CD4-positive, alpha-beta memory T cell (primary cell): ENCODE measurements around the gene PUM1. TPM values are rescaled to one million over a fixed set of nuclear protein-coding genes. Genes with fewer than 3 reads are reported as not detected.
"Not testable (repeated sequence)": the region's sequence is repeated elsewhere in the genome, so short reads cannot be mapped to it uniquely, and the experiment has no call there.

ENCODE experiments used
- CTCF ChIA-PET: fragments of 350-600 bp; sonication (Branson Sonifier 250); formaldehyde crosslinking; loops from one replicate; lab custom pipeline; 2021; ENCODE audit warnings: inconsistent platforms; ENCODE audit not compliant: partially characterized antibody; lab: Charles Lee
- POLR2A ChIA-PET: fragments of 350-600 bp; sonication (Branson Sonifier 250); formaldehyde crosslinking; loops from one replicate; lab custom pipeline; 2021; ENCODE audit not compliant: partially characterized antibody; lab: Charles Lee
- DNase-seq, 5 donors: peaks; one replicate each; pipeline versions ENCODE4 v3.0.0 to v3.0.0-alpha.2; 2020 to 2022; ENCODE audit warnings: mixed read lengths in 1 of 5
- H3K27ac ChIP-seq: one replicate; pipeline ENCODE4 v1.7.0; 2013; ENCODE audit warnings: low read depth, low read length
- H3K27me3 ChIP-seq: 2 replicates; pipeline ENCODE4 v1.7.0; 2013; ENCODE audit warnings: mild to moderate bottlenecking, low read length, moderate library complexity; ENCODE audit not compliant: insufficient read depth
- H3K36me3 ChIP-seq: 2 replicates; pipeline ENCODE4 v1.7.0; 2013; ENCODE audit warnings: mild to moderate bottlenecking, low read length, moderate library complexity; ENCODE audit not compliant: insufficient read depth
- H3K4me1 ChIP-seq: 2 replicates; pipeline ENCODE4 v1.7.0; 2013; ENCODE audit warnings: mild to moderate bottlenecking, low read length, moderate library complexity; ENCODE audit not compliant: insufficient read depth
- H3K4me3 ChIP-seq, 2 donors: one replicate each; pipeline ENCODE4 v1.7.0; 2013; ENCODE audit warnings: low read length in 2 of 2, mild to moderate bottlenecking in 1 of 2
- H3K9me3 ChIP-seq, 2 donors: one replicate each; pipeline ENCODE4 v1.7.0; 2013; ENCODE audit warnings: low read length in 2 of 2, control low read depth in 1 of 2; ENCODE audit not compliant: control insufficient read depth in 1 of 2
- H3K27ac Mint-ChIP-seq, 7 donors: one replicate each; pipeline ENCODE4 v1.8.0; 2020 to 2021; ENCODE audit warnings: mixed read lengths in 7 of 7, mild to moderate bottlenecking in 6 of 7, inconsistent platforms in 3 of 7, moderate library complexity in 3 of 7
- H3K27me3 Mint-ChIP-seq, 2 donors: one replicate each; pipeline ENCODE4 v1.8.0; 2020 to 2021; ENCODE audit warnings: mixed read lengths in 2 of 2
- H3K36me3 Mint-ChIP-seq, 2 donors: one replicate each; pipeline ENCODE4 v1.8.0; 2020 to 2021; ENCODE audit warnings: mixed read lengths in 2 of 2, inconsistent platforms in 1 of 2, mild to moderate bottlenecking in 1 of 2
- H3K4me1 Mint-ChIP-seq, 4 donors: one replicate each; pipeline ENCODE4 v1.8.0; 2020 to 2021; ENCODE audit warnings: mixed read lengths in 4 of 4, mild to moderate bottlenecking in 1 of 4
- H3K4me3 Mint-ChIP-seq, 8 donors: one replicate each; pipeline ENCODE4 v1.8.0; 2020 to 2021; ENCODE audit warnings: mixed read lengths in 8 of 8, mild to moderate bottlenecking in 7 of 8, moderate library complexity in 6 of 8, inconsistent platforms in 3 of 8
- H3K9me3 Mint-ChIP-seq, 8 donors: one replicate each; pipeline ENCODE4 v1.8.0; 2020 to 2021; ENCODE audit warnings: mixed read lengths in 8 of 8, mild to moderate bottlenecking in 5 of 8, inconsistent platforms in 3 of 8, moderate library complexity in 1 of 8
- intact Hi-C: fragments of 100-400 bp; cut with micrococcal nuclease; formaldehyde crosslinking; loops from one replicate; pipeline ENCODE4 v1.15.1; 2023
- polyA plus RNA-seq, 2 donors: library from polyadenylated mRNA; unstranded; fragments of 300-500 nt; fragmentation: Illumina TruSeq; gene quantifications; one replicate each; pipeline ENCODE4 v1.2.3, GENCODE V29; 2021
- total RNA-seq, 2 experiments: library from RNA; stranded (reverse); gene quantifications; one replicate each; pipeline ENCODE4 v1.2.3, GENCODE V29; 2021

Gene PUM1
- total and polyA plus RNA-seq, 4 experiments from 2014 or later: 126 to 164 (median 138) TPM

GRCh38 chr1:31105646-31106045 lies 40.1 kb upstream of the PUM1 start:
- ChIA-PET POLR2A (no interaction called here), CTCF (interaction anchor here (0.6 kb wide), 1 partner anchor 193 kb away, joined by 3 read pairs; no protein-coding TSS in a partner anchor)
- Mint-ChIP-seq H3K27ac (no peak overlapping the region), H3K9me3 (no peaks in the 10 kb centered on the region), H3K36me3 (no peaks in the 10 kb centered on the region), H3K4me3 (no peak overlapping the region), H3K27me3 (peaks cover 2% of the 10 kb centered on the region in 2 donors), H3K4me1 (no peaks in the 10 kb centered on the region)
- DNase-seq: no peak
- no peaks in the 10 kb centered on the region for H3K4me1 ChIP-seq
- no peaks in the 10 kb centered on the region for H3K27me3 ChIP-seq
- no peaks in the 10 kb centered on the region for H3K9me3 ChIP-seq
- intact Hi-C loops: no loop called here
- H3K36me3 ChIP-seq: no peaks in the 10 kb centered on the region
- no peak overlapping the region for H3K4me3 ChIP-seq
- no peak overlapping the region for H3K27ac ChIP-seq

DNA sequence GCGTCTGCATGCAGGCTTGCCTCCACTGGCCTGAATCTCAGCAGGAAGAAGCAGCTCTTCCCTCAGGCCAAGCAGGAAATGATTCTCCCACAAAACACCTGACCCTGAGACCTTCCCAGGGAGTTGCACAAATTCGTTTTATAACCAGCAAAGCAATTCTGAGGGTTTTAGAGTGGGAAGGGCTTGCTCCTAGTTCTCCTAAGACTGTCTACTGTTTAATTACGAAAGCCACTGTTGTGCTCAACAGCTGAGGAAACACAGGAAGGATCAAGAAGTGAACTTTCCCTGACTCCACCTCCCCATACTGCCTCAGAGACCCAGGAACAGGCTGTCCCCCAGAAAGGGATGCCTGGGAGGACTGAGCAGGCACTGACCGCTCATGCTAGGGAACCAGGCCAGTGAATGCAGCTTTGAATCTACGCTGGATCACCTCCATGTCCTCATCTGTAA lies 37.0 kb upstream of the PUM1 start:
- ChIA-PET CTCF (no interaction called here), POLR2A (no interaction called here)
- Histone ChIP-seq H3K4me1 (no peaks in the 10 kb centered on the region), H3K9me3 (no peaks in the 10 kb centered on the region), H3K36me3 (no peaks in the 10 kb centered on the region), H3K27ac (no peak overlapping the region), H3K4me3 (no peak overlapping the region), H3K27me3 (no peaks in the 10 kb centered on the region)
- H3K27me3 Mint-ChIP-seq: no peaks in the 10 kb centered on the region
- H3K4me3 Mint-ChIP-seq: no peak overlapping the region
- H3K36me3 Mint-ChIP-seq: no peaks in the 10 kb centered on the region
- no peak overlapping the region for H3K27ac Mint-ChIP-seq
- H3K9me3 Mint-ChIP-seq: no peaks in the 10 kb centered on the region
- intact Hi-C loops: no loop called here
- DNase-seq: no peak
- no peaks in the 10 kb centered on the region for H3K4me1 Mint-ChIP-seq

DNA sequence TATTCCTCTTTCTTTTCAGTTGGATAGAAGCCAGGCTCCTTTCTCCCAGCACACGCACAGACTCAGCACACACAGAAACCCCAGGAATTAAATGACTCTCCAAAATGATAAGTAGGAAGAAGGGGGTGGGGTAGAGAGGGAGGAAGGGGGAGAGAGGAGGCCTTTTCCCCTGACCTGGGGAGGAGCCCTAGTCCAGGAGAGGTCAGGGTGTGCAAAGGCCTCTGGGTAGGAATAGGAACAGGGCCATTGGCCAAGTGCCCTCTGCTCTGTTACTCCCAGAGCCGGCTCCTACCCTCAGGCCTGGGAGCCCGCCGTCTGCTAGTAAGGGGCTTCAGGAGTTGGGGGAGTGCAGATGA lies 35.6 kb upstream of the PUM1 start:
- DNase-seq: no peak
- CTCF ChIA-PET: no interaction called here
- no peaks in the 10 kb centered on the region for H3K4me1 ChIP-seq

GRCh38 chr1:31099293-31100032 lies 33.9 kb upstream of the PUM1 start:
- no peak overlapping the region for H3K27ac ChIP-seq
- no peaks in the 10 kb centered on the region for H3K27me3 Mint-ChIP-seq
- H3K4me1 Mint-ChIP-seq: no peaks in the 10 kb centered on the region
- no peaks in the 10 kb centered on the region for H3K36me3 ChIP-seq
- no peak overlapping the region for H3K4me3 ChIP-seq
- no peaks in the 10 kb centered on the region for H3K4me1 ChIP-seq
- intact Hi-C loops: no loop called here
- H3K27ac Mint-ChIP-seq: no peak overlapping the region
- CTCF ChIA-PET: no interaction called here
- H3K9me3 ChIP-seq: no peaks in the 10 kb centered on the region
- POLR2A ChIA-PET: interaction anchor here (0.7 kb wide), 1 partner anchor 47 kb away, joined by 3 read pairs; no protein-coding TSS in a partner anchor
- H3K9me3 Mint-ChIP-seq: no peaks in the 10 kb centered on the region
- no peak for DNase-seq
- H3K36me3 Mint-ChIP-seq: no peaks in the 10 kb centered on the region
- no peak overlapping the region for H3K4me3 Mint-ChIP-seq
- no peaks in the 10 kb centered on the region for H3K27me3 ChIP-seq

More for the DNA sequence above, 35.6 kb upstream of the PUM1 start:
- intact Hi-C loops: no loop called here
- Histone ChIP-seq H3K4me3 (no peak overlapping the region), H3K36me3 (no peaks in the 10 kb centered on the region), H3K27ac (no peak overlapping the region), H3K9me3 (no peaks in the 10 kb centered on the region), H3K27me3 (no peaks in the 10 kb centered on the region)
- Mint-ChIP-seq H3K36me3 (no peaks in the 10 kb centered on the region), H3K4me3 (no peak overlapping the region), H3K9me3 (no peaks in the 10 kb centered on the region), H3K27me3 (no peaks in the 10 kb centered on the region), H3K27ac (peak overlapping the region in 1 of 7 donors; percentile 65), H3K4me1 (no peaks in the 10 kb centered on the region)
- POLR2A ChIA-PET: no interaction called here

DNA sequence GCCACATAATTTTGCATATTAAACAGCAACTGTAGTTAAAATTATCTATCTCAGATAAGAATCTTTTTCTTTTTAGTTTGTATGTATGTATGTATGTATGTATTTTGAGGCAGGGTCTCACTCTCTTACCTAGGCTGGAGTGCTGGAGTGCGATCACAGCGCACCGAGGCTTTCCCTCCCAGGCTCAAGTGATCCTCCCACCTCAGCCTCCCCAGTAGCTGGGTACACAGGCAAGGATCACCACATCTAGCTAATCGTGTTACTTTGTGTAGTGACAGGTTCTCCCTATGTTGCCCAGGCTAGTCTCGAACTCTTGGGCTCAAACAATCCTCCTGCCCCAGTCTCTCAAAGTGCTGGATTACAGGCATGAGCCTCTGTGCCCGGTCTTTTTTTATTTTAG lies 30.5 kb upstream of the PUM1 start:
- H3K36me3 Mint-ChIP-seq: no peaks in the 10 kb centered on the region
- H3K27ac Mint-ChIP-seq: no peak overlapping the region
- Histone ChIP-seq H3K4me3 (no peak overlapping the region), H3K27me3 (no peaks in the 10 kb centered on the region), H3K27ac (no peak overlapping the region), H3K4me1 (no peaks in the 10 kb centered on the region), H3K9me3 (no peaks in the 10 kb centered on the region), H3K36me3 (no peaks in the 10 kb centered on the region)
- no peak for DNase-seq
- no peaks in the 10 kb centered on the region for H3K27me3 Mint-ChIP-seq
- CTCF ChIA-PET: no interaction called here
- no peaks in the 10 kb centered on the region for H3K9me3 Mint-ChIP-seq
- H3K4me1 Mint-ChIP-seq: no peaks in the 10 kb centered on the region
- POLR2A ChIA-PET: no interaction called here
- intact Hi-C loops: no loop called here
- no peak overlapping the region for H3K4me3 Mint-ChIP-seq

DNA sequence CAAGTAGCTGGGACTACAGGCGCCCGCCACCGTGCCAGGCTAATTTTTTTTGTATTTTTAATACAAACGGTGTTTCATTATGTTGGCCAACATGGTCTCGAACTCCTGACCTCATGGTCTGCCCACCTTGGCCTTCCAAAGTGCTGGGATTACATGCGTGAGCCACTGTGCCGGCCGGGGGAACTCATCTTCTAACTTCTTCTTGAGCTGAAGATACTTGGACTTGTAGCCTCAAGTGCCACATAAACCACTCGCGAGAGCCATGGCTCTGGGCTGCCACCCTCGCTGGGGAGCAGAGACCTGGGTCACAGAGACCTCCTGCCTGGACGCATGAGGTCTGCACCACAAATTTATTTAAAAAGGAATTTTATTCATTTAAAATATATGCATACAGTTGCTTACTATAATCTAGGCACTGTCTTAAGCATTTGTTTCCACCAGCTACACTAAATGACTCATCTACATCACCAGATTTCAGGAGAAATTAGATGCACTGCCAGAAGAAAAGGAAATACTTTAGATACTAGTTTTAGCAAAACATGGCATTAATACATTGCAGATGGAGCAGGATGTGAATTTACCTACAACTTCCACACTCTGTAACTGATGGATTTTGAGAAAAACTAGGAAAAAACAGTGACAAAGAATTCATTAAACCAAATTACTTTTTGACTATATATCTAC lies 29.9 kb upstream of the PUM1 start:
- Mint-ChIP-seq H3K27ac (no peak overlapping the region), H3K4me1 (no peaks in the 10 kb centered on the region), H3K9me3 (no peaks in the 10 kb centered on the region), H3K27me3 (no peaks in the 10 kb centered on the region), H3K4me3 (no peak overlapping the region), H3K36me3 (no peaks in the 10 kb centered on the region)
- Histone ChIP-seq H3K27me3 (no peaks in the 10 kb centered on the region), H3K27ac (no peak overlapping the region), H3K4me3 (no peak overlapping the region), H3K9me3 (no peaks in the 10 kb centered on the region), H3K36me3 (no peaks in the 10 kb centered on the region), H3K4me1 (no peaks in the 10 kb centered on the region)
- intact Hi-C loops: no loop called here
- POLR2A ChIA-PET: no interaction called here
- DNase-seq: no peak
- CTCF ChIA-PET: no interaction called here

GRCh38 chr1:31088081-31088480 lies 22.6 kb upstream of the PUM1 start:
- H3K9me3 Mint-ChIP-seq, H3K4me1 Mint-ChIP-seq, H3K4me1 ChIP-seq, H3K27me3 ChIP-seq, intact Hi-C loops, H3K36me3 ChIP-seq, H3K27ac ChIP-seq, H3K27me3 Mint-ChIP-seq, H3K4me3 Mint-ChIP-seq, DNase-seq, H3K27ac Mint-ChIP-seq, H3K9me3 ChIP-seq, H3K4me3 ChIP-seq, H3K36me3 Mint-ChIP-seq, POLR2A ChIA-PET: not testable (repeated sequence)
- CTCF ChIA-PET: interaction anchor here (0.6 kb wide), 1 partner anchor 1475 kb away, joined by 4 read pairs; no protein-coding TSS in a partner anchor
